Gastroesophageal sphincter (tissue), 4 donors: ENCODE results near the gene FOCAD. TPM values are rescaled to one million over a fixed set of nuclear protein-coding genes. Genes with fewer than 3 reads are reported as not detected.

ENCODE experiments used
- ATAC-seq: fragments of 150-250 bp; one replicate; pipeline ENCODE4 v1.9.1; 2016; ENCODE audit warnings: mild to moderate bottlenecking, moderate library complexity
- H3K27ac ChIP-seq, 4 donors: fragments of 200-600 bp; sonication (generic) in 3 of 4; 1 replicate in 3 of 4; 2 replicates in 1 of 4; pipeline ENCODE4 v1.5.1; 2016 to 2019
- H3K27me3 ChIP-seq: fragments of 200-600 bp; sonication (generic); one replicate; pipeline ENCODE4 v1.5.1; 2019
- H3K36me3 ChIP-seq, 2 donors: fragments of 200-600 bp; sonication (generic); one replicate each; pipeline ENCODE4 v1.5.1; 2019; ENCODE audit warnings: control low read depth in 1 of 2
- H3K4me1 ChIP-seq, 3 donors: fragments of 200-600 bp; sonication (generic); 1 replicate in 2 of 3; 2 replicates in 1 of 3; pipeline ENCODE4 v1.5.1; 2016 to 2019; ENCODE audit warnings: control low read depth in 2 of 3
- H3K4me3 ChIP-seq, 2 donors: fragments of 200-600 bp; sonication (generic); one replicate each; pipeline ENCODE4 v1.5.1; 2019; ENCODE audit warnings: mild to moderate bottlenecking in 1 of 2, moderate library complexity in 1 of 2
- H3K9me3 ChIP-seq, 3 donors: fragments of 200-600 bp; sonication (generic); one replicate each; pipeline ENCODE4 v1.5.1; 2017 to 2019; ENCODE audit warnings: control low read depth in 2 of 3
- CTCF ChIP-seq, 4 experiments: fragments of 200-600 bp in 2 of 4; fragments of 450-650 bp in 2 of 4; sonication (generic) in 1 of 4; IDR thresholded peaks; one replicate each; pipeline ENCODE4 v1.5.1; 2017 to 2019; ENCODE audit warnings: antibody characterized with exemption in 4 of 4, mild to moderate bottlenecking in 2 of 4, moderate library complexity in 2 of 4
- EP300 ChIP-seq: sonication (generic); formaldehyde crosslinking; IDR thresholded peaks from one replicate; pipeline ENCODE4 v1.6.1; 2017; ENCODE audit warnings: antibody characterized with exemption, mild to moderate bottlenecking
- POLR2A ChIP-seq, 2 donors: fragments of 450-650 bp; IDR thresholded peaks; one replicate each; pipeline ENCODE4 v1.6.1; 2017; ENCODE audit warnings: antibody characterized with exemption in 2 of 2, mild to moderate bottlenecking in 2 of 2, moderate library complexity in 1 of 2
- POLR2AphosphoS5 ChIP-seq: sonication (generic); formaldehyde crosslinking; IDR thresholded peaks from one replicate; pipeline ENCODE4 v1.6.1; 2017; ENCODE audit warnings: antibody characterized with exemption
- WGBS, 2 donors: methylation state at CpG; one replicate each; pipeline ENCODE4 v1.1.5; 2018; ENCODE audit warnings: low coverage in 1 of 2; 5-methylcytosine and 5-hydroxymethylcytosine counted together
- total RNA-seq, 4 donors: library from RNA; depleted of rRNA; stranded (reverse); fragments of >200 nt; gene quantifications; one replicate each; pipeline ENCODE4 v1.1.0, GENCODE V29; 2016

FOCAD gene
- total RNA-seq, 4 donors from 2014 or later, result 23.0 to 35.9 (median 30.4) TPM

GRCh38 chr9:20714442-20715415 lies 30.7 kb downstream of the FOCAD start:
- Histone ChIP-seq H3K4me1 (peaks cover 0 to 13% (median 0%) of the 10 kb centered on the region in 3 donors), H3K4me3 (no peak overlapping the region), H3K9me3 (no peaks in the 10 kb centered on the region), H3K27ac (no peak overlapping the region), H3K36me3 (peaks cover 0 to 15% of the 10 kb centered on the region in 2 donors), H3K27me3 (no peaks in the 10 kb centered on the region)
- TF ChIP-seq CTCF (IDR thresholded peaks at IDR 0.05) (no peak), POLR2AphosphoS5 (no peak), EP300 (no peak), POLR2A (IDR thresholded peaks at IDR 0.05) (no peak)
- WGBS, 2 donors, result 19 to 44% methylated on average over 2 of the region's 2 CpGs
- no peak for ATAC-seq

- TF ChIP-seq POLR2AphosphoS5 (no peak), CTCF (IDR thresholded peaks at IDR 0.05) (no peak), EP300 (no peak)
- Histone ChIP-seq H3K36me3 (peaks cover 0 to 18% of the 10 kb centered on the region in 2 donors), H3K4me3 (no peak overlapping the region), H3K27ac (no peak overlapping the region), H3K9me3 (no peaks in the 10 kb centered on the region), H3K4me1 (no peaks in the 10 kb centered on the region), H3K27me3 (no peaks in the 10 kb centered on the region)
- no peak for ATAC-seq
- 64 to 71% methylated on average over 1 of the region's 1 CpG for WGBS, 2 donors
Measured at GRCh38 chr9:20722221-20722620, 38.2 kb downstream of the FOCAD start.

DNA sequence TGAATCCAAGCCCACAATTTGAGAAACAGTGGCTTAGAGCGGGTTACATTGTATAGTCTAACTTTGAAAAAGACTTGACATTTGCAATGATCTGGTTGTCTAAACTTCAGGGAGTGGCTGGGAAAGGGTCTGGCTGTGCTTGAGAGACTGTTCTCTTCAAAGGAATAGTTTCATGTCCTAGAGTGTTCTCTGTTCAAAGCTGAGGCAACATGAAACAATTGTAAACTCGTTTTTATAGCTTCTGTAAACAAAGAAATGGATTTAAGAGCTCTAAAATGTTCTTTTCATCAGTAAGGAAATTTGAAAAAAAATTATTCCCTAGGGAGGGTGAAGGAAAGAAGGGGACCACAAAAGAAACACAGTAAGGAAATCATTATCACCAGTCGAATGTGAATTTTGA lies 41.6 kb downstream of the FOCAD start:
- 75 to 77% methylated on average over 2 to 3 of the region's 3 CpGs for WGBS, 2 donors
- Histone ChIP-seq H3K27me3 (no peaks in the 10 kb centered on the region), H3K27ac (no peak overlapping the region), H3K9me3 (no peaks in the 10 kb centered on the region), H3K4me3 (no peak overlapping the region), H3K4me1 (no peaks in the 10 kb centered on the region), H3K36me3 (peaks cover 0 to 7% of the 10 kb centered on the region in 2 donors)
- ATAC-seq, result no peak
- TF ChIP-seq CTCF (IDR thresholded peaks at IDR 0.05), result no peak
- TF ChIP-seq POLR2AphosphoS5, result no peak
- no peak for TF ChIP-seq POLR2A (IDR thresholded peaks at IDR 0.05)
- no peak for TF ChIP-seq EP300

DNA sequence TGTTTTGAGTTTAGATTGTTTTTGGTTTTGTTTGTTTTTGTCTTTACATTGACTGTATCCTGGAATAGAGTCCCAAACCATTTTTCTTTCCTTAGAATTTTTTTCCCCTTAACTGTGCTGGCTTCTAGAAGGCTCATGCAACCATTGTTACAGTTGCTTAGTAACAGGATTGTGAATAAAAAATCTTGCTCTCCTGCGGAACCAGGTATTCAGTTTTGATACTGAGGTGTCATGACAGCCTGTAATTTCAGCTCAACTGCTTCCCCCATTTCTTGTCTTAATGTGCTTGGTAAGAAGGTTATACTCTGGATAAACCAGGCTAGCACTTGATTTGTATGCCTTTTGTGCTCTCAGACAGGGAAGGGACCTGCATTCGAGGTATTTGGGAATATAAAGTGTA lies 42.1 kb downstream of the FOCAD start:
- Histone ChIP-seq H3K4me1 (no peaks in the 10 kb centered on the region), H3K27me3 (no peaks in the 10 kb centered on the region), H3K4me3 (no peak overlapping the region), H3K27ac (no peak overlapping the region), H3K9me3 (no peaks in the 10 kb centered on the region), H3K36me3 (peaks cover 0 to 4% of the 10 kb centered on the region in 2 donors)
- ATAC-seq, result no peak
- TF ChIP-seq POLR2A (IDR thresholded peaks at IDR 0.05) (no peak), EP300 (no peak), CTCF (IDR thresholded peaks at IDR 0.05) (no peak), POLR2AphosphoS5 (no peak)
- WGBS, 2 donors, result 63 to 68% methylated on average over 1 to 2 of the region's 2 CpGs
